Limb (tissue), 2 donors: Measurements from ENCODE around the gene GAD1.

Source experiments
- DNase-seq, 2 donors: peaks; one replicate each; pipeline ENCODE4 v3.0.0-alpha.2; 2016; ENCODE audit errors: extremely low spot score in 2 of 2

Gene GAD1

DNA sequence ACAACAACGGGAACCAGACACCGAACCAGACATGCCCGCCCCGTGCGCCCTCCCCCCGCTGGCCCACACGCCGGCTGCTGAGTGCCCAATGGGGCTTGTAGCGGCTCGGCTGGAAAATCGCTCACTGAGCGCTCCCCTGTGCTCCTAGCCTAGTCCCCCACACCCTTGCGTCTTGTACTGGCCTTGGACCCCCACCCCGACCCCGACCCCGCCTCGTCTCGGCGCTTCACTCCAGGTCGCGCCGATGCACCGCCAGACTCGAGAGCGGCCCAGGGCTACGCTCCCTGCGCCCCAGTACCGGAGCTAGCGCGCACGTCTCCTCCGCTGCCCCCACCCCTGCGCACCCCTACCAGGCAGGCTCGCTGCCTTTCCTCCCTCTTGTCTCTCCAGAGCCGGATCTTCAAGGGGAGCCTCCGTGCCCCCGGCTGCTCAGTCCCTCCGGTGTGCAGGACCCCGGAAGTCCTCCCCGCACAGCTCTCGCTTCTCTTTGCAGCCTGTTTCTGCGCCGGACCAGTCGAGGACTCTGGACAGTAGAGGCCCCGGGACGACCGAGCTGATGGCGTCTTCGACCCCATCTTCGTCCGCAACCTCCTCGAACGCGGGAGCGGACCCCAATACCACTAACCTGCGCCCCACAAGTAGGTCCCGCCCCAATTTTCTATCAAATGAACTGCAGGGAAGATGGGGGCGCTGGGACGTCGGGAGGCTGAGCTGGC, 1.5 kb downstream of the GAD1 start:
- DNase-seq, result no peak

DNA sequence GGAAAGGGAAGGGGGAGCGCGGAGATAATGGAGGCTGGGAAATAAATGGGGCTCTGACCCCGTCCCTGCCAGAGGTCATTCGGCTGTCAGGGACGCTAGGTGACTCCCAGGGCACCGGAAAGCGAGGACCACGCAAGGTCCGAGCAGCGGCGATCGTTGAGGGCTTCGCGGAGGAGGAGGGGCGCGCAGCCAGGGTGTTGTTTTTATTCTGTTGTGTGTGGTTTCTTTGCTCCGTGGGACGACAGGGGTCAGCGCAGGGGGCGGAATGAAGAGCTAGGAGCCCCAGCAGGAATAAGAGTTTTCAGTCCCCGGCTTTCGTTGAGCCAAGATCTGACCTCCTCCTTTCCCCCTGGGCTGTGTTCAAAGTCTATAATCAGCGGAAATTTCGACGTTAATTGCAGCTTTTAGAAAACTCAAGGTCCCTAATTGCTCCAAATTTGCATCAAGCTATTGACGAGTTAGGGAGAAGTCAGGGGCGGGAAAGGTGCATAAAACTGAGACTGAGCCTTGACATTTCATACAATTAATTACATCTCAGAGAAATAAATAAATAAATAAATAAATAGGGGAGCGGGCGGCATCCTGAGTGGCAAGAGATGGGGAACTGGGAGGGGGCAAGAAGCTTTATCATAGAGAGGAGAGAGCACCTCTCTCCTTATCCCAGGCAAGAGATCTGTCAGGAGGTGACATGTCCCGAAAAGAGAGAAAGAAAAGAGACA, 2.2 kb downstream of the GAD1 start:
- no peak for DNase-seq

DNA sequence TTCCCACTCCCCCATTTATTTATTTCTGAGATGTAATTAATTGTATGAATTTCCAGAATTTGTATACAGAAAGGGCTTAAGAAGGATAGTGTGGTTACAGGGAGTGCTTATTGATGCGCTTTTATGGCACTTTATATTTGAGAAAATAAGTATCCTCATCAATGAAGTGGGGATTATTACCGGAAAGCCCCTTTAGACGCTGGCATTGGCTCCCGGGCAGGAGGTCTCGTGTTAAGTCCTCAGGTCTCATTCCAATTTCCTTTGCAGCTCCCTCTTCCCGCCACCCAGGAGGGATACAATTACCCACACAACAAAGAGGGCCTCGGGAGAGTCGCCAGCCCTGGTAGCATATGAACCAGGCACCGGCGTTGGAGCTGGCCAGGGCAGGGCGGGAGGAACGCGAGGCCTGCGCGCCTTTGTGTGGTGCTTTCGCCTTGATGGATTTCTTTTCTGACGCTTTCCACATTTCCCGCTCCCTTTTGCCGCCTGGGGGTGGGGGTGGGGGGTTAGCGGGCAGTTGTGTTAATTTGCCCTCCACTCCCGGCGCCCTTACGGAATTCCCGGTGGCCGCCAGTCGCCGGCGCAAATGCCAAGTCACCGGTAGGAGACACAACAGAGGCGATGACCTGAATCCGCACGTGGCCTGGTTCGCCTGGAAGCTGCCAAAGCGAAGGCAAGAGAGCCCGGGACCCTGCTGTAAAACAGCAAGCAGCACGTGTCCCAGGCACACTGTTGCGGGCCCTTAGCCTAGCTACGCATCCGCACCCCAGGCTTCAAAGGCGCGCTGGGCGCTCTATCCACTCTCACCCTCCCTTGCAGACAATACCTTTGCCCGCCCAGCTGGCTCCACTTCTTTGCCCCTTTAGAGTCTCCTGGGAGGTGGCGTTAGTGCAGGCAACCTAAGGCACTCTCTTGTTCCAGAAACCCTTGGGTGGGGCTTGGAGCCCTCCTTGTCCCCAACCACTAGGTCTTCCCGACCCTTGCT, 3.3 kb downstream of the GAD1 start:
- no peak for DNase-seq

DNA sequence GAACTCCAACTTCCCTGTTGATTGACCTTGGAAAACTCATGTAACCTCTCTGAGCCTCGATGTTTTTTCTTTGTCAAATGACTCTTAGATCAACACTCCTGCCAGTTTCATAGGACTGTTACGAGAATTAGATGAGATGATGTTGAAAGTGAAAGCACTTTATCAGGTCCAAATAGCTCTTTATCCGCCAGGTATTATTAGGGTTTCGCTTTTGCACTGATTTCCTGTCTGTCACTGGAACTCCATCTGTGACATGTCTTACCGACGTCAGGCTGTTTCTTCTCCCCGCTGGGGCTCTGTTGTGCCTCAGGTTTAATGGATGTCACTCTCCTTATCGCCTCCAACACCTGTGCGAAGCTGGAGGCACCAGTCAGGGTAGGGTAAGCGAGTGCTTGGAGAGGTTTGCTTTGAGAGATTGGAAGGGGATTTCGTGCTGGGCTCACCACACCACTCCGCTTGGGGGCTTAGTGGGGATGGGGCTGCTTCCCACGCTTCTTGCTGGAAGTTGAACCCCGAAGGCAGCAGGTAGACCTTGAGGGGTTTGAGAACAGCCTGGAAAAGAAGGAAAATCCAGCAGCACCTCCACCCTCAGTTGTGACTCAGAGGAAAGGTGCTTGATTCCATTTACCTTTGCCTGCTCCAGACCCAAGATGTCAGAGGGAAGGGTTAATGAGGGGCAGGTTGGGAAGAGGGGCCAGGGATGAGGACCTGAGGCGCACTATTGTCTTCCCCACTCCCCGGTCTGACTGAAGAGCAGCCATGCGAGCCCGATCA, 4.3 kb downstream of the GAD1 start:
- DNase-seq, result no peak

DNA sequence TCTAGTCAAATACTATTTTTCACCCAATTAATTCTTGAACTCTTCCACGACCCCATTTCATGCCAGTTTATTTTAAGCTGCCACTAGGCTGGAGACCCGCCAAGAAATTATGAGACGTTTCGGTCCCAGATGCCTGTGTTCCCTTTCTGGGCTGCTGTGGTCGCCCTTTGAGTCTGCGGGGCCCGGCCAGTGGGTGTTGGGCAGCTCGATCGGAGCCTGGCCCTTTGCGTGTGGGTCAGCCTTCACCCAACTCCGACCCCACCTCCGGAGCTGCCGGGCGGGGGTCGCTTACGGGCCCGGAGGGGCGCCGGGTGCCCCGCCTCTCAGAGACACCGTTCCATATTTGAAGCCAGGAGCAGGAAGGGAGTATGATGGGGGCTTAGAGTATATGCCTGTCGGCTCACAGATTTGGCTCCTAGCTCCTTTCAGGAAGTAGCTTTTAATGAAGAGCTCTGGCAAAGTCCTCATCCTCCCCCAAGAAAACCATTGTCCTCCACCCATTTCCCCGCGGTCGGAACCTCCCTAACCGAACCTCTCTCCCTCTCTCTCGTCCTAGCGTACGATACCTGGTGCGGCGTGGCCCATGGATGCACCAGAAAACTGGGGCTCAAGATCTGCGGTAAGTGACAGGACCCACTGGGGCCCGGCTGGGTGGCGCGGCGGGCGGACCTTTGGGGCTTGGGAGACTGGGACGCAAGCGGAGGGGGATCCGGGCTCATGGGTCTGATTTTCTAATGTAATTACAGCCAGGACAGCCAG, 5.0 kb downstream of the GAD1 start:
- DNase-seq, result no peak

DNA sequence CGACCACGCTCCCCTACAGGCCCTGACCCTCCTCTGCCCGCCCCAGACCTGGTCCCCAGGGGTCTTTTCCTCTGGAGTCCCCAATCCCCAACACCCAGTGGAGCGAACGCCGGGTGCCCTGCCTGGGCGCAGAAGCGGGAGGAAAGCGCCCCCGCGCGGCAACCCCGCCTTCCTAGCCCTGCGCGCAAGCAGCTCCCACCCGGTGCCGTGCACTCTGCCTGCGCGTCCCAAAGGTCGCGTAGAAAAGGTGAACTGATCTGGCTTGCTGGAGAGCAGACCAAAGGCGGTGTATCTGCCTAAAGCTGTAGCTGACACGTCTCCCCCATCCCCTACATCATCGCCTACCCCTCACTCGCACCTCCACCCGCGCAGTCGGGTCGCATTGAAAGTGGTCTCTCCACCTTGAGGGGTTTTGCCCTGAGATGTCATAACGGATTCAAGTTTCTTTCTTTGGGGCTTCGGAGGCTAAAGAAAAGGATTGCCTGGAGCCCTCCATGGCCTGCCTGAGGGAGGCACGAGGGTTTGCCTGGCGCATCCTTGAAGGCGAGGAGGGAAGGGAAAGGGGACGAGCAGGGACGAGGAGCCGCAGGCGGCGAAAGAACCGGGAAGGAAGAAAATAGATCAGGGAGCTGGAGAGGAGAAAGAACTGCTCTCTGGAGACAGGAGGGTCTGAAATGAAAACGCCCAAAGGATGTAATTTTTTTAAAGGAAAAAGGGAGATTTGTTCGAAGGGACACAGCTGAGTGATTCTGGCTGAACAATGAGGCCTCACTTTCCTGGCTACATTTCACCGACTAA, 5.8 kb downstream of the GAD1 start:
- no peak for DNase-seq

DNA sequence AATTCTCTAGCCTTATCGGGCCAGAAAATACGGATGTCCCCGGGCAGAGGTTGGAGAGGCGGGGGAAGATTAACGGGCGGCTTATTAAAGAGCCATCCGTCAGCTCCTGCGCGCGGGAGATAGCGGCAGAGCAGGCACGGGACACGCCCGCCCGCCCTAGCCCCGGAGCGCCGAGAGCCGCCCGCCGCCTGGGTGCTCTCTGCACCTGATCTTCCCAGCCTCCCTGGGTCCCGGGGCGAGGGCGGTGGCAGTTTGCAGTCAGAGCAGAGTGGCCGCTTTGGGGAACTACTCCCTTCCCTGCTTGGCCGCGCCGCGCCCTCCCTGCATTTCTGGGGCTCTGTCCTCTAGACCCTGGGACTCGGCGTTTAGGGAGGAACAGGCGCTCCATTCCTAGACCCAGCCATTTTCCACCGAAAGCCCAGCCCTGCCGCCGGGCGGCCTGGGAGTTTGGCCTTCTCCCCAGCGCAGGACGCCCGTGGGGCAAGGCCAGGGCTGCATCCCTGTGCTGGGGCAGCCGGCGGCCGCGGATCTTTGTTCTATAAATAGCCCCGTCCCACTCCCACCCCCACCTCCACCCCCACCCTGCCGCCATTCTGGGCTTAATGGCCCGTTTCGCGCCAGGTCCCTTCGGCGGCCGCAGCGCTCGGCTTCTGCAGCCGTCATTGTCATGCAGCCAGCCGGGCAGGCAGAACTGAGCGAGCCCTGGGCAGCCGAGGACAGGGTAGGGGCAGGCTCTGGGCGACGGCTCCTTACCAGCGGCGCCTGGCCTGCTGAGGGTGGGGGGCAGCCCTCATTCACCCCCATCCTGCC, 6.6 kb downstream of the GAD1 start:
- peak in 1 of 2 donors; percentile 54 for DNase-seq

DNA sequence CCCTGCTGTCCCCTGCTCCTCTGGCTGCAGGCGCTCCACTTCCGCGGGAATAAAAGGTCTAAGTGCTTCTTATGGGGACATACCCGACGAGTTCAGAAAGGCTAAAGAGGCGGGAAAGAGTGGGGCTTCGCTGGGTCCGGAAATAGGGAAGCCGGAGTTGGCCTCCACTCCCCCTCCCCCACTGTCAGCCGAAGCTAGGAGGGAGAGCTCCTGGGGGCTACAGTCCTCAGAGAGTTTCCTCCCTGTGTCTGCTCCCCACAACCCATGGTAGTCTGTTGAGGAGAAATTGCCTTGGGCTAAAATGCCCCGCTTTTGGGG, 7.2 kb downstream of the GAD1 start:
- DNase-seq, result no peak

DNA sequence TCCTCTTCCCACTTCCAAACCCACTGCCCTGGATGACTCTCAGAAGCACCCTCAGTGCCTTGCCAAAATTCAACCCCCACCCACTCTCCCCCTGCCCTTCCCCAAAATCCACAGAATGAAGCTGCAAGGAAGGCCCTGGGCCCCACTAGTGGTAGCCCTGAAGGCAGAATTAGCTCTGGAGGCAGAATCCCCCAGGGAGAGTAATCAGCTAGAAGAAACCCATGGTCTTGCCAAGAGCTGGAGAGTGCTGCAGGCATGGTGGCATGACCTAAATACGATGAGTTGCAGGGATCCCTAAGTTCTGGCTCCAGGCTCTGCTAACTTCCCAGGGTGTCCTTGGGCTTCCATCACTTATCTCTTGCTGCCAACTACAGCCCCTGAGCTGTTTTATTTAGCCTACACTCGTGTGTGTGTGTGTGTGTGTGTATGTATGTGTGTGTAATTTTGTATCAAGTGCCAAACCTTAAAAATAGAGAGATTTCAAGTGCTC, 7.9 kb downstream of the GAD1 start:
- no peak for DNase-seq

DNA sequence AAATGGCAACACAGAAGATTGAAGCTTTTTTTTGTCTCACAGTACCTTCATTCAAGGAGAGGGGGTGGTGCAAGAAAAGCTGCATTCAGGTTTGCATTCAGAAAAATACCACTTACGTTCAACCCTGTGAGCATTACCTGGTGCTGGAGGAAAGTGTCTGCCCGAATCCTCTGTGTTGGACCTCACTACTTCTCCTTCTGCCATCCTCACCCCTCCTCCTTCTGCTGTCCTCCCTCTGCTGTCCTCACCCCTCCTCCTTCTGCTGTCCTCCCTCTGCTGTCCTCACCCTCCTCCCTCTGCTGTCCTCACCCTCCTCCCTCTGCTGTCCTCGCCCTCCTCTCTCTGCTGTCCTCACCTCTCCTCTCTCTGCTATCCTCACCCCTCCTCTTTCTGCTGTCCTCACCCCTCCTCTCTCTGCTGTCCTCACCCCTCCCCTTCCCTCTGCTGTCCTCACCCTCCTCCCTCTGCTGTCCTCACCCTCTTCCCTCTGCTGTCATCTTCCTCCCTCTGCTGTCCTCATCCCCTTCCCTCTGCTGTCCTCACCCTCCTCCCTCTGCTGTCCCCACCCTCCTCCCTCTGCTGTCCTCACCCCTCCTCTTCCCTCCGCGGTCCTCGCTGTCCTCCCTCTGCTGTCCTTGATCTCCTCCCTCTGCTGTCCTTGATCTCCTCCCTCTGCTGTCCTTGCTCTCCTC, 11.3 kb downstream of the GAD1 start:
- no peak for DNase-seq

DNA sequence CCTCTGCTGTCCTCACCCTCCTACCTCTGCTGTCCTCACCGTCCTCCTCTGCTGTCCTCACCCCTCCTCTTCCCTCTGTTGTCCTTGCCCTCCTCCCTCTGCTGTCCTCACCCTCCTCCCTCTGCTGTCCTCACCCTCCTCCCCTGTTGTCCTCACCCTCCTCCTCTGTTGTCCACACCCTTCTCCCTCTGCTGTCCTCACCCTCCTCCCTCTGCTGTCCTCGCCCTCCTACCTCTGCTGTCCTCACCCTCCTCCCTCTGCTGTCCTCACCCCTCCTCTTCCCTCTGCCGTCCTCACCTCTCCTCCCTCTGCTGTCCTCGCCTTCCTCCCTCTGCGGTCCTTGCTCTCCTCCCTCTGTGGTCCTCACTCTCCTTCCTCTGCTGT, 11.8 kb downstream of the GAD1 start:
- DNase-seq, result no peak

DNA sequence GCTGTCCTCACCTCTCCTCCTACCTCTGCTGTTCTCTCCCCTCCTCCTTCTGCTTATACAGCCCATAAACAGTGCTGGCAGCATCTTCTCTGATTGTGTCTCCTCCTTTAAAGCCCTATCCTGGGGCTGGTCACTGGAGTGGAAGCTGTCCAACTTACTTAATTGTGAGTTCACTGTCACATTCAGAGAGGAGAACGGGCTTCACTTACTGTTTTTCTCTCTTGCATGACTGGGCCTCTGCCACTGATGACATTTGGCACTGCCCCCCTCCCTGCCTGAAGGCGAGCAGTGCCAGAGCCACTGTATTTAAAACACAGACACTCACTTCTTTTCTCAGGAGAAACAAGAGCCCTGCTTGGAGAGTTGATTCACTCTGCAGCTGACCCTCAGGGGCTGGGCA, 12.3 kb downstream of the GAD1 start:
- DNase-seq, result no peak

DNA sequence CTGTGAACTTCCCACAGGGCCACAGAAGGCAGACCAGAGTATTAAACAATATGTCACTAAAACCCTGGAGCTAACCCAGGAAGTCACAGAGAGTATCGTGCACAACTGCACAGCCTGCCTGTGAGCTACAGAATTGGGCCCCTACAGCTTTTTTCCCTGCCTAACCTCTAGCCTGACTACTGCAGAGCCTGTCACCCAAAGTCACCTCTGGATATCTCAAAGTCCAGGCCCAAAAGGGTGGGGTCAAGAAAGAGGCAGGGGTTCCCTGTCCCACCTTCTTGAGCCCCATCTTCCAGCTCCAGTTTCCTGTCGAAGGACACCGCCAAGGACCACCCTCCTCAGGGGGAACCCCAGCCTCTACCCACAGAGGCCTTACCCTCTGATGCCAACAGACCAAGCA, 13.5 kb downstream of the GAD1 start:
- DNase-seq, result no peak

DNA sequence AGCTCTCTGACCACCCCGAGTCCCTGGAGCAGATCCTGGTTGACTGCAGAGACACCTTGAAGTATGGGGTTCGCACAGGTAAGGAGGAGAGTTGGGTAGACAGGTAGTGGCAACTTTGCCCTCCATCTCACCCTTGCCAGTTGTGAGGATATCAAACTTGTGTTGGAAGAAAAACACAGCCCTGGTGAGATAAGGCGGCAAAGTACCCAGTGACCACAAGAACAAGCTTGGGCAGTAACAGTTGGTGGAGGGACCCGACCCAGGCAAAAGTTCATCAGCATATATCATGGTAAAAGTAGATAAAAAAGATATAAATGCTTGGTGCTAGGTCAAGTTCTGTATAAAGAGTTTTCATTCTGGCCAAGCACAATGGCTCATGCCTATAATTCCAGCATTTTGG, 14.4 kb downstream of the GAD1 start:
- no peak for DNase-seq

DNA sequence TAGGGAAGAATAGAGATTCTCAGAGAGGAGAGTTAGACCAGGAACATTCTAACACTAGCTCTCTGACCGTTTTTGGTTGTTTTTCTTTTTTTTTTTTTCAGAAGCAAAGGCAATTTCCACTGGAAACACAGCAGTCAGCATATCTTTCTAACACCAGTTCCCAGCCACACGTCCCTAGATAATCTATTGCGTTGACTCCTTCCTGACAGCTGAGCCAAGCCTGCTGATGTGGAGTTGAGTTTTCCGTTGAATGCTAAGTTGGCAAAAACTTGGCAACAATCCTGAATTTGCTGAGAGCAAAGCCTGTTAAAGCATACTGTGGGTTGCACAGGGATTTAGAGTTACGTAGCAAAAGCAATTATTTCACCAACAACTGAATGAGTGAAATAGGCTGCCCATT, 19.3 kb downstream of the GAD1 start:
- no peak for DNase-seq

DNA sequence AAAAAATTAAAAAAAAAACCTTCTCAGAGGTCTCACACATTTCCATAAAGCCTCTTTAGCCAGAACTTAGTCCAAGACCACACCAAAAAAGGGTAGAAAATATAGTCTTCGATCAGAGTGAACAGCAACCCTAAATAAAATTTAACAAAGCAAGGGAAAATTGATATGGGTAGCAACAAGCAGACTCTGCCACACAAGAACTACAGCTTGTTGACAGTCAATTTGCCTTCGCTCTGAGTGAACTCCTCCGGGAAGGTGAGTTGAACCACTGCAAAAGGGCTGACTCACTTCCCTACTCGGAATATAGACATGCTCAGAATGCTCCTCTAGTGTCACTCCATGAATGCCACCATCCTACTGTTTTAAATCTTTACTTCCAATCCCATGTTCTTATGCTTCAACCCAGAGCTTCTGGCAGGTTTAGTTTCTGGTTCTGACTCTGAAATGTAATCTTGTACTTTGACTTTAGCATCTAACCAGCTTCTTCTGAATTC, 24.1 kb downstream of the GAD1 start:
- no peak for DNase-seq

DNA sequence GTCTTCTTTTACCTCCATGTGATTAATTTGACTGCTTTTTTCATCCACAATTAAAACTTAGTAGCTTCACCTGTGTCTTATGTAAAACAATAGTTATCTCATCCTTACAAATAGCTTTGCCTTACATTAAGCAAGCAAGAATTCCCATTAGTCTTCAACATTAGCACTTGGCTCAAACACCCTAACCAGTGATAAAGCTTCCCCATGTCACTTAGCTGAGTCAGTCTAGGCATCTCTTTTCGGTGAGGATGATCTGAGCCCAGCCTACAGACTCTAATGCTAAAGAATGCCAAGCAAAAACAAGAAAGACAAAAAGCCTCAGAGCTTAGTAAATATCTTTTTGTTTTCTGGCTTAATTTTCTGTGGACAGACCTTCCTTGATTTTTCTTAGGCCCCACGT, 26.1 kb downstream of the GAD1 start:
- DNase-seq, result no peak

DNA sequence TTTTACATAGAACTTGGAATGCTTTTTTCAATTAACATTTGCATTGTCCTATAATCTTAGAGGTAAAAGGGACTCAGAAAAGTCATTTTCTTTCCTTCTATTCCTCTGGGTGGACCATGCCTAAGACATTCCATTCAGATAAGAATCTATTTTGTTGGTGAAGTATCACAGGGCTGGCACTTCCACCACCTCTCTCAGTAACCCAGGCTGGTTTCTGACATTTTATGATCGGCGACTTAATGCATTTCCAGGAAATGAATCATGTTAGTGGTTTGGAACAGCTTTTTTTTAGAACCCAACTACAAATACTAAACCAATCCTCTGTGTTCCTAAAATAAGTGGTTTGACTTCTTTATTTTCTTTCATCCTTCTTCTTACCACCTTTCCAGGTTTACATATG, 27.0 kb downstream of the GAD1 start:
- no peak for DNase-seq
